SKM-1 treated with dmso at 0.1 percent for 144 hours (cell line): ENCODE results near the gene ANKRD40.

ENCODE experiments used
- DNase-seq: peaks from one replicate; lab custom pipeline; 2025; ENCODE audit not compliant: unreplicated experiment; lab: John Stamatoyannopoulos, UW

The ANKRD40 gene

GRCh38 chr17:50651661-50652060, 56.1 kb downstream of the ANKRD40 start:
- DNase-seq: no peak

- DNase-seq: no peak
Observed at GRCh38 chr17:50649042-50649908, 58.4 kb downstream of the ANKRD40 start.

DNA sequence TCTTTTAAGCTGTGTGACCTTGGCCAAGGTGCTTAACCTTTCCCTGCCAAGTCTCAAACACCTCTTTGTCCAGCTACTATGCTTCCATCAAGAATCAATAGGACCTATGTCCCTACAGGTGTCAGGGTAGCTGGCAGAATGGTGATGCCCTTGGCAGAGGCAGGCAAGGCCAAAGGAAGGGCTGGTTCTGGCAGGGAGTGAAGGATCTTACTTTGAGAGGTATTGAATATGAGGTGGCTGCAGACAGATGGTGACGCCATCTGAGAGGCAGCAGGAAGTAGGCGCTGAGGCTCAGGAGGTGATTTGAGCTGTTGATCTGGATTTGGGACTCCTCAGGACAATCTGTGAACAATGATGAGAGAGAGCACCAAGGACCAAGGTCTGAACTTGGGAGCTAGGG, 60.5 kb downstream of the ANKRD40 start:
- DNase-seq: no peak

GRCh38 chr17:50645748-50646682, 61.7 kb downstream of the ANKRD40 start:
- no peak for DNase-seq
